ENCODE measurements around the gene TRO. TPM values are rescaled to one million over a fixed set of nuclear protein-coding genes. Genes with fewer than 3 reads are reported as not detected.

The TRO gene
- polyA plus RNA-seq, 1 experiment, result 60.0 TPM

DNA sequence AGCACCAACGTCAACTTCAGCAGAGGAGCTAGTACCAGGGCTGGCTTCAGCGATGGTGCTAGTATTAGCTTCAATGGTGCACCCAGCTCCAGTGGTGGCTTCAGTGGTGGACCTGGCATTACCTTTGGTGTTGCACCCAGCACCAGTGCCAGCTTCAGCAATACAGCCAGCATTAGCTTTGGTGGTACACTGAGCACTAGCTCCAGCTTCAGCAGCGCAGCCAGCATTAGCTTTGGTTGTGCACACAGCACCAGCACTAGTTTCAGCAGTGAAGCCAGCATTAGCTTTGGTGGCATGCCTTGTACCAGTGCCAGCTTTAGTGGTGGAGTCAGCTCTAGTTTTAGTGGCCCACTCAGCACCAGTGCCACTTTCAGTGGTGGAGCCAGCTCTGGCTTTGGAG lies 8.3 kb downstream of the TRO start:
- no peak for TF ChIP-seq CTCF (IDR thresholded peaks at IDR 0.05; ENCODE audit: low read depth, low read length)
- Histone ChIP-seq H3K4me3 (ENCODE audit: low read depth, low read length) (no peak overlapping the region), H3K27ac (ENCODE audit: low read depth, low read length) (no peak overlapping the region), H3K9me3 (ENCODE audit: control insufficient read depth, insufficient read depth, low read length) (no peaks in the 10 kb centered on the region), H3K27me3 (ENCODE audit: control insufficient read depth, insufficient read depth, low read length) (no peaks in the 10 kb centered on the region)
- CTCF ChIA-PET, result interaction anchor here (0.6 kb wide), 1 partner anchor 1010 kb away, joined by 3 read pairs; no protein-coding TSS in a partner anchor
- no peak for DNase-seq (ENCODE audit: low read depth, low spot score)
- POLR2A ChIA-PET, result no interaction called here

- POLR2A ChIA-PET, result no interaction called here
- no peaks in the 10 kb centered on the region for H3K27me3 ChIP-seq (ENCODE audit: control insufficient read depth, insufficient read depth, low read length)
- no peaks in the 10 kb centered on the region for H3K9me3 ChIP-seq (ENCODE audit: control insufficient read depth, insufficient read depth, low read length)
- CTCF ChIA-PET, result no interaction called here
- no peak for TF ChIP-seq CTCF (IDR thresholded peaks at IDR 0.05; ENCODE audit: low read depth, low read length)
- H3K27ac ChIP-seq (ENCODE audit: low read depth, low read length), result no peak overlapping the region
- H3K4me3 ChIP-seq (ENCODE audit: low read depth, low read length), result no peak overlapping the region
- no peak for DNase-seq (ENCODE audit: low read depth, low spot score)
Measured at GRCh38 chrX:54930291-54931049, 9.8 kb downstream of the TRO start.

GRCh38 chrX:54931107-54931506 lies 10.5 kb downstream of the TRO start:
- DNase-seq (ENCODE audit: low read depth, low spot score), result no peak
- H3K9me3 ChIP-seq (ENCODE audit: control insufficient read depth, insufficient read depth, low read length), result no peaks in the 10 kb centered on the region
- no peak for TF ChIP-seq CTCF (IDR thresholded peaks at IDR 0.05; ENCODE audit: low read depth, low read length)
- no peak overlapping the region for H3K4me3 ChIP-seq (ENCODE audit: low read depth, low read length)
- H3K27ac ChIP-seq (ENCODE audit: low read depth, low read length), result no peak overlapping the region
- no peaks in the 10 kb centered on the region for H3K27me3 ChIP-seq (ENCODE audit: control insufficient read depth, insufficient read depth, low read length)
- POLR2A ChIA-PET, result no interaction called here
- CTCF ChIA-PET, result no interaction called here

- H3K4me3 ChIP-seq (ENCODE audit: low read depth, low read length), result no peak overlapping the region
- TF ChIP-seq CTCF (IDR thresholded peaks at IDR 0.05; ENCODE audit: low read depth, low read length), result no peak
- POLR2A ChIA-PET, result no interaction called here
- no peaks in the 10 kb centered on the region for H3K27me3 ChIP-seq (ENCODE audit: control insufficient read depth, insufficient read depth, low read length)
- no peak for DNase-seq (ENCODE audit: low read depth, low spot score)
- CTCF ChIA-PET, result no interaction called here
- H3K9me3 ChIP-seq (ENCODE audit: control insufficient read depth, insufficient read depth, low read length), result no peaks in the 10 kb centered on the region
- no peak overlapping the region for H3K27ac ChIP-seq (ENCODE audit: low read depth, low read length)
Measured at GRCh38 chrX:54933150-54933826, 12.7 kb downstream of the TRO start.

- Histone ChIP-seq H3K4me3 (ENCODE audit: low read depth, low read length) (no peak overlapping the region), H3K27me3 (ENCODE audit: control insufficient read depth, insufficient read depth, low read length) (no peaks in the 10 kb centered on the region), H3K27ac (ENCODE audit: low read depth, low read length) (no peak overlapping the region), H3K9me3 (ENCODE audit: control insufficient read depth, insufficient read depth, low read length) (no peaks in the 10 kb centered on the region)
- ChIA-PET POLR2A (no interaction called here), CTCF (no interaction called here)
- no peak for TF ChIP-seq CTCF (IDR thresholded peaks at IDR 0.05; ENCODE audit: low read depth, low read length)
- DNase-seq (ENCODE audit: low read depth, low spot score), result no peak
Measured at GRCh38 chrX:54934058-54934457, 13.4 kb downstream of the TRO start.

Data from AG04450 (cell line).